Measurements from ENCODE around the gene PCAT7.

The PCAT7 gene

GRCh38 chr9:94526271-94526670, 28.6 kb upstream of the PCAT7 start:
- H3K9me3 ChIP-seq (ENCODE audit: insufficient read depth, low read length), result no peaks in the 10 kb centered on the region
- no peaks in the 10 kb centered on the region for H3K79me2 ChIP-seq (ENCODE audit: low read length)
- H3K4me3 ChIP-seq (ENCODE audit: low read length), result no peak overlapping the region
- no peak overlapping the region for H3K27ac ChIP-seq (ENCODE audit: low read length)
- no peaks in the 10 kb centered on the region for H3K36me3 ChIP-seq (replicated peaks; ENCODE audit: low read depth, low read length)
- H3K4me1 ChIP-seq (ENCODE audit: low read length), result no peaks in the 10 kb centered on the region
- H3K9ac ChIP-seq (ENCODE audit: low read length), result no peak overlapping the region
- H2AFZ ChIP-seq (ENCODE audit: low read depth, low read length), result no peak overlapping the region
- no peak for TF ChIP-seq EZH2phosphoT487 (IDR thresholded peaks at IDR 0.05; ENCODE audit: low read depth)
- TF ChIP-seq, protein P1, sequence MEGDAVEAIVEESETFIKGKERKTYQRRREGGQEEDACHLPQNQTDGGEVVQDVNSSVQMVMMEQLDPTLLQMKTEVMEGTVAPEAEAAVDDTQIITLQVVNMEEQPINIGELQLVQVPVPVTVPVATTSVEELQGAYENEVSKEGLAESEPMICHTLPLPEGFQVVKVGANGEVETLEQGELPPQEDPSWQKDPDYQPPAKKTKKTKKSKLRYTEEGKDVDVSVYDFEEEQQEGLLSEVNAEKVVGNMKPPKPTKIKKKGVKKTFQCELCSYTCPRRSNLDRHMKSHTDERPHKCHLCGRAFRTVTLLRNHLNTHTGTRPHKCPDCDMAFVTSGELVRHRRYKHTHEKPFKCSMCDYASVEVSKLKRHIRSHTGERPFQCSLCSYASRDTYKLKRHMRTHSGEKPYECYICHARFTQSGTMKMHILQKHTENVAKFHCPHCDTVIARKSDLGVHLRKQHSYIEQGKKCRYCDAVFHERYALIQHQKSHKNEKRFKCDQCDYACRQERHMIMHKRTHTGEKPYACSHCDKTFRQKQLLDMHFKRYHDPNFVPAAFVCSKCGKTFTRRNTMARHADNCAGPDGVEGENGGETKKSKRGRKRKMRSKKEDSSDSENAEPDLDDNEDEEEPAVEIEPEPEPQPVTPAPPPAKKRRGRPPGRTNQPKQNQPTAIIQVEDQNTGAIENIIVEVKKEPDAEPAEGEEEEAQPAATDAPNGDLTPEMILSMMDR (IDR thresholded peaks at IDR 0.05; ENCODE audit: low read depth, low read length), result no peak
- no peaks in the 10 kb centered on the region for H3K27me3 ChIP-seq (ENCODE audit: low read depth, low read length)
- no peak overlapping the region for H3K4me2 ChIP-seq (ENCODE audit: low read length)
- no peaks in the 10 kb centered on the region for H4K20me1 ChIP-seq (ENCODE audit: insufficient read depth, low read length)

GRCh38 chr9:94526951-94527350, 27.9 kb upstream of the PCAT7 start:
- Histone ChIP-seq H4K20me1 (ENCODE audit: insufficient read depth, low read length) (no peaks in the 10 kb centered on the region), H3K27me3 (ENCODE audit: low read depth, low read length) (no peaks in the 10 kb centered on the region), H2AFZ (ENCODE audit: low read depth, low read length) (no peak overlapping the region), H3K4me3 (ENCODE audit: low read length) (no peak overlapping the region), H3K27ac (ENCODE audit: low read length) (no peak overlapping the region), H3K9me3 (ENCODE audit: insufficient read depth, low read length) (no peaks in the 10 kb centered on the region), H3K9ac (ENCODE audit: low read length) (no peak overlapping the region), H3K36me3 (replicated peaks; ENCODE audit: low read depth, low read length) (no peaks in the 10 kb centered on the region), H3K4me2 (ENCODE audit: low read length) (no peak overlapping the region), H3K4me1 (ENCODE audit: low read length) (no peaks in the 10 kb centered on the region), H3K79me2 (ENCODE audit: low read length) (no peaks in the 10 kb centered on the region)
- TF ChIP-seq EZH2phosphoT487 (IDR thresholded peaks at IDR 0.05; ENCODE audit: low read depth), result no peak
- TF ChIP-seq, protein P1 (IDR thresholded peaks at IDR 0.05; ENCODE audit: low read depth, low read length), result no peak

- TF ChIP-seq EZH2phosphoT487 (IDR thresholded peaks at IDR 0.05; ENCODE audit: low read depth), result no peak
- TF ChIP-seq, protein P1 (IDR thresholded peaks at IDR 0.05; ENCODE audit: low read depth, low read length), result no peak
- H3K9ac ChIP-seq (ENCODE audit: low read length), result no peak overlapping the region
- no peak overlapping the region for H3K4me2 ChIP-seq (ENCODE audit: low read length)
- H3K27ac ChIP-seq (ENCODE audit: low read length), result no peak overlapping the region
- H3K36me3 ChIP-seq (replicated peaks; ENCODE audit: low read depth, low read length), result no peaks in the 10 kb centered on the region
- no peaks in the 10 kb centered on the region for H3K79me2 ChIP-seq (ENCODE audit: low read length)
- H3K4me3 ChIP-seq (ENCODE audit: low read length), result no peak overlapping the region
- no peaks in the 10 kb centered on the region for H3K27me3 ChIP-seq (ENCODE audit: low read depth, low read length)
- no peaks in the 10 kb centered on the region for H3K4me1 ChIP-seq (ENCODE audit: low read length)
- H3K9me3 ChIP-seq (ENCODE audit: insufficient read depth, low read length), result no peaks in the 10 kb centered on the region
- H4K20me1 ChIP-seq (ENCODE audit: insufficient read depth, low read length), result no peaks in the 10 kb centered on the region
- H2AFZ ChIP-seq (ENCODE audit: low read depth, low read length), result no peak overlapping the region
Observed at GRCh38 chr9:94528886-94529285, 26.0 kb upstream of the PCAT7 start.

- Histone ChIP-seq H3K79me2 (ENCODE audit: low read length) (no peaks in the 10 kb centered on the region), H3K4me1 (ENCODE audit: low read length) (no peaks in the 10 kb centered on the region), H4K20me1 (ENCODE audit: insufficient read depth, low read length) (no peaks in the 10 kb centered on the region), H3K9me3 (ENCODE audit: insufficient read depth, low read length) (no peaks in the 10 kb centered on the region), H3K27me3 (ENCODE audit: low read depth, low read length) (no peaks in the 10 kb centered on the region), H3K36me3 (replicated peaks; ENCODE audit: low read depth, low read length) (no peaks in the 10 kb centered on the region), H2AFZ (ENCODE audit: low read depth, low read length) (no peak overlapping the region), H3K4me3 (ENCODE audit: low read length) (no peak overlapping the region), H3K27ac (ENCODE audit: low read length) (no peak overlapping the region), H3K9ac (ENCODE audit: low read length) (no peak overlapping the region), H3K4me2 (ENCODE audit: low read length) (no peak overlapping the region)
- TF ChIP-seq, protein P1 (IDR thresholded peaks at IDR 0.05; ENCODE audit: low read depth, low read length), result no peak
- no peak for TF ChIP-seq EZH2phosphoT487 (IDR thresholded peaks at IDR 0.05; ENCODE audit: low read depth)
Observed at GRCh38 chr9:94533155-94533554, 21.7 kb upstream of the PCAT7 start.

Measured in OCI-LY3 (cell line).